H9 (cell line): ENCODE results near the gene PDGFB. TPM values are rescaled to one million over a fixed set of nuclear protein-coding genes. Genes with fewer than 3 reads are reported as not detected.

Experiments
- DNase-seq: peaks from one replicate; pipeline ENCODE4 v3.0.0-alpha.2; 2017
- H2AFZ ChIP-seq: one replicate; pipeline ENCODE4 v1.6.1; 2013; ENCODE audit warnings: mild to moderate bottlenecking, low read length, control low read depth, moderate library complexity
- H2AK5ac ChIP-seq: 2 replicates; pipeline ENCODE4 v1.6.1; 2013; ENCODE audit warnings: low read length, control low read depth, mixed read lengths; ENCODE audit not compliant: insufficient read length
- H2BK120ac ChIP-seq: one replicate; pipeline ENCODE4 v1.6.1; 2013; ENCODE audit warnings: low read depth, mild to moderate bottlenecking, low read length, control low read depth, inconsistent platforms; ENCODE audit not compliant: poor library complexity, severe bottlenecking
- H2BK12ac ChIP-seq: 2 replicates; pipeline ENCODE4 v1.6.1; 2013; ENCODE audit warnings: low read length, control low read depth, mixed read lengths, low read depth; ENCODE audit not compliant: insufficient read length
- H2BK15ac ChIP-seq: 2 replicates; pipeline ENCODE4 v1.6.1; 2013; ENCODE audit warnings: low read depth, low read length, control low read depth
- H2BK20ac ChIP-seq: one replicate; pipeline ENCODE4 v1.6.1; 2013; ENCODE audit warnings: low read depth, mild to moderate bottlenecking, low read length, control low read depth, inconsistent platforms; ENCODE audit not compliant: poor library complexity, severe bottlenecking
- H2BK5ac ChIP-seq: 2 replicates; pipeline ENCODE4 v1.6.1; 2013; ENCODE audit warnings: low read length, control low read depth, mixed read lengths; ENCODE audit not compliant: insufficient read length
- H3K14ac ChIP-seq: 2 replicates; pipeline ENCODE4 v1.6.1; 2013; ENCODE audit warnings: low read length, control low read depth; ENCODE audit not compliant: insufficient read depth
- H3K18ac ChIP-seq: 2 replicates; pipeline ENCODE4 v1.6.1; 2013; ENCODE audit warnings: low read depth, mild to moderate bottlenecking, mixed read lengths, low read length, control low read depth; ENCODE audit not compliant: insufficient read length
- H3K23ac ChIP-seq: 2 replicates; pipeline ENCODE4 v1.6.1; 2013; ENCODE audit warnings: low read length, control low read depth, mixed read lengths, low read depth; ENCODE audit not compliant: insufficient read length
- H3K23me2 ChIP-seq: 2 replicates; pipeline ENCODE4 v1.6.1; 2013; ENCODE audit warnings: low read depth, mild to moderate bottlenecking, mixed read lengths, low read length, control low read depth; ENCODE audit not compliant: insufficient read length, poor library complexity, severe bottlenecking
- H3K27ac ChIP-seq: 2 replicates; pipeline ENCODE4 v1.5.1; 2013; ENCODE audit warnings: low read length, control low read depth, mixed read lengths, low read depth; ENCODE audit not compliant: insufficient read length
- H3K27me3 ChIP-seq: 2 replicates; pipeline ENCODE4 v1.6.1; 2013; ENCODE audit warnings: low read length, control low read depth, inconsistent platforms; ENCODE audit not compliant: insufficient read depth
- H3K4ac ChIP-seq: 2 replicates; pipeline ENCODE4 v1.6.1; 2013; ENCODE audit warnings: low read depth, mild to moderate bottlenecking, control low read depth, inconsistent platforms, low read length, moderate library complexity
- H3K4me1 ChIP-seq: 2 replicates; pipeline ENCODE4 v1.6.1; 2013; ENCODE audit warnings: low read length, control low read depth, inconsistent platforms; ENCODE audit not compliant: insufficient read depth
- H3K4me2 ChIP-seq: 2 replicates; pipeline ENCODE4 v1.6.1; 2013; ENCODE audit warnings: low read length, control low read depth, mixed read lengths; ENCODE audit not compliant: insufficient read length, insufficient read depth
- H3K56ac ChIP-seq: 2 replicates; pipeline ENCODE4 v1.6.1; 2013; ENCODE audit warnings: low read depth, mild to moderate bottlenecking, mixed read lengths, low read length, control low read depth; ENCODE audit not compliant: insufficient read length
- H3K79me1 ChIP-seq: 2 replicates; pipeline ENCODE4 v1.6.1; 2013; ENCODE audit warnings: low read depth, mild to moderate bottlenecking, moderate library complexity, low read length, control low read depth, inconsistent platforms; ENCODE audit not compliant: insufficient read depth, poor library complexity, severe bottlenecking
- H3K79me2 ChIP-seq: 2 replicates; pipeline ENCODE4 v1.6.1; 2013; ENCODE audit warnings: low read length, control low read depth, inconsistent platforms; ENCODE audit not compliant: insufficient read depth
- H3K9ac ChIP-seq: 2 replicates; pipeline ENCODE4 v1.6.1; 2013; ENCODE audit warnings: low read length, control low read depth, mixed read lengths; ENCODE audit not compliant: insufficient read length; ENCODE audit errors: extremely low read depth
- H3K9me3 ChIP-seq: one replicate; pipeline ENCODE4 v1.6.1; 2013; ENCODE audit warnings: low read depth, low read length, inconsistent platforms; ENCODE audit not compliant: control insufficient read depth
- H3T11ph ChIP-seq: one replicate; pipeline ENCODE4 v1.6.1; 2013; ENCODE audit warnings: mild to moderate bottlenecking, low read length, control low read depth, inconsistent platforms
- H4K20me1 ChIP-seq: one replicate; pipeline ENCODE4 v1.6.1; 2013; ENCODE audit not compliant: control insufficient read depth, insufficient read length, insufficient read depth
- H4K5ac ChIP-seq: 2 replicates; pipeline ENCODE4 v1.6.1; 2013; ENCODE audit warnings: low read depth, mild to moderate bottlenecking, mixed read lengths, low read length, control low read depth; ENCODE audit not compliant: insufficient read length
- H4K8ac ChIP-seq: replicated peaks from 2 replicates; pipeline ENCODE4 v1.6.1; 2013; ENCODE audit warnings: low read length, control low read depth, mixed read lengths, low read depth; ENCODE audit not compliant: insufficient read length
- H4K91ac ChIP-seq: 2 replicates; pipeline ENCODE4 v1.6.1; 2013; ENCODE audit warnings: low read depth, mild to moderate bottlenecking, moderate library complexity, mixed read lengths, low read length, control low read depth; ENCODE audit not compliant: insufficient read length
- H3K27ac Mint-ChIP-seq, 3 experiments: 2 replicates in 2 of 3; 3 replicates in 1 of 3; pipeline ENCODE4 v1.8.0; 2020 to 2021; ENCODE audit warnings: mixed read lengths in 3 of 3, mild to moderate bottlenecking in 1 of 3, moderate library complexity in 1 of 3
- H3K27me3 Mint-ChIP-seq: 2 replicates; pipeline ENCODE4 v1.8.0; 2021; ENCODE audit warnings: low read depth, mild to moderate bottlenecking, moderate library complexity, mixed read lengths
- H3K36me3 Mint-ChIP-seq, 3 experiments: 2 replicates in 2 of 3; 3 replicates in 1 of 3; pipeline ENCODE4 v1.8.0; 2020 to 2021; ENCODE audit warnings: low read depth in 3 of 3, mixed read lengths in 3 of 3; ENCODE audit not compliant: insufficient read depth in 1 of 3
- H3K4me1 Mint-ChIP-seq, 2 experiments: 2 replicates each; pipeline ENCODE4 v1.8.0; 2020; ENCODE audit warnings: mixed read lengths in 2 of 2
- H3K4me3 Mint-ChIP-seq, 2 experiments: 2 replicates in 1 of 2; 3 replicates in 1 of 2; pipeline ENCODE4 v1.8.0; 2020 to 2021; ENCODE audit warnings: mild to moderate bottlenecking in 2 of 2, mixed read lengths in 2 of 2, moderate library complexity in 1 of 2
- H3K9me3 Mint-ChIP-seq, 2 experiments: 2 replicates in 1 of 2; 3 replicates in 1 of 2; pipeline ENCODE4 v1.8.0; 2020; ENCODE audit warnings: mild to moderate bottlenecking in 2 of 2, mixed read lengths in 2 of 2, moderate library complexity in 1 of 2
- CTCF ChIP-seq: fragments of 200-600 bp; sonication (generic); conservative IDR thresholded peaks from 3 replicates; pipeline ENCODE4 v1.8.0; 2021; ENCODE audit warnings: antibody characterized with exemption, mild to moderate bottlenecking
- WGBS: extraction: QIAGEN DNeasy Blood & Tissue Kit; methylation state at CpG from one replicate; pipeline ENCODE4 v1.1.7; 2013; ENCODE audit warnings: missing lambda C conversion rate, low lambda C conversion rate, mixed read lengths; ENCODE audit not compliant: insufficient read length; ENCODE audit errors: extremely low coverage; 5-methylcytosine and 5-hydroxymethylcytosine counted together
- total RNA-seq: library from RNA; stranded (reverse); gene quantifications from 2 replicates; pipeline ENCODE4 v1.2.1, GENCODE V29; 2021

The PDGFB gene
- total RNA-seq, 1 experiment from 2014 or later, result 6.1 TPM

GRCh38 chr22:39240831-39241793, 3.7 kb downstream of the PDGFB start:
- H4K8ac ChIP-seq, result no peak overlapping the region
- no peak overlapping the region; the same call in 1 of the 2 replicates for H3K14ac ChIP-seq
- H2BK120ac ChIP-seq, result no peak overlapping the region
- no peak overlapping the region for H4K5ac ChIP-seq
- no peak for TF ChIP-seq CTCF
- H3K23me2 ChIP-seq, result peaks cover 18% of the 10 kb centered on the region
- H2BK15ac ChIP-seq, result no peak overlapping the region
- no peak overlapping the region for H2AFZ ChIP-seq
- peaks cover 4% of the 10 kb centered on the region in 2 experiments; a peak in 3 of 5 replicates for H3K9me3 Mint-ChIP-seq
- no peak overlapping the region for H2BK12ac ChIP-seq
- H3K79me1 ChIP-seq, result no peaks in the 10 kb centered on the region
- H3K79me2 ChIP-seq, result no peaks in the 10 kb centered on the region
- no peak overlapping the region for H2BK20ac ChIP-seq
- no peak overlapping the region for H4K91ac ChIP-seq
- peak overlapping the region; percentile 5 for H3K4me2 ChIP-seq
- H3K27ac ChIP-seq, result no peak overlapping the region
- peaks cover 4% of the 10 kb centered on the region for H4K20me1 ChIP-seq
- peak overlapping the region; percentile 70 to 88 for H3K4me3 Mint-ChIP-seq
- H3K23ac ChIP-seq, result no peak overlapping the region
- no peak overlapping the region for H3K27ac Mint-ChIP-seq
- no peak overlapping the region for H2AK5ac ChIP-seq
- no peak overlapping the region for H3T11ph ChIP-seq
- peaks cover 14% of the 10 kb centered on the region for H3K27me3 ChIP-seq
- no peaks in the 10 kb centered on the region for H3K9me3 ChIP-seq
- no peak overlapping the region for H3K9ac ChIP-seq
- no CpG with 5 or more reads among the region's 27 CpGs for whole genome bisulfite sequencing
- no peak overlapping the region for H2BK5ac ChIP-seq
- H3K18ac ChIP-seq, result no peak overlapping the region
- no peak overlapping the region for H3K56ac ChIP-seq
- H3K4ac ChIP-seq, result no peak overlapping the region
- H3K27me3 Mint-ChIP-seq, result peaks cover 85% of the 10 kb centered on the region
- no peak for DNase-seq
- peaks cover 29 to 44% of the 10 kb centered on the region in 2 experiments for H3K4me1 Mint-ChIP-seq
- peaks cover 0 to 3% (median 2%) of the 10 kb centered on the region in 3 experiments; a peak in 2 of 7 replicates for H3K36me3 Mint-ChIP-seq
- no peaks in the 10 kb centered on the region for H3K4me1 ChIP-seq
